GM19099 (cell line): ENCODE measurements around the gene GRAMD1B.

ENCODE experiments used
- POLR2A ChIP-seq: IDR thresholded peaks from 3 replicates; pipeline ENCODE4 v1.6.1; 2011; ENCODE audit warnings: low read depth; ENCODE audit not compliant: insufficient read length; ENCODE audit errors: extremely low read depth

The GRAMD1B gene

DNA sequence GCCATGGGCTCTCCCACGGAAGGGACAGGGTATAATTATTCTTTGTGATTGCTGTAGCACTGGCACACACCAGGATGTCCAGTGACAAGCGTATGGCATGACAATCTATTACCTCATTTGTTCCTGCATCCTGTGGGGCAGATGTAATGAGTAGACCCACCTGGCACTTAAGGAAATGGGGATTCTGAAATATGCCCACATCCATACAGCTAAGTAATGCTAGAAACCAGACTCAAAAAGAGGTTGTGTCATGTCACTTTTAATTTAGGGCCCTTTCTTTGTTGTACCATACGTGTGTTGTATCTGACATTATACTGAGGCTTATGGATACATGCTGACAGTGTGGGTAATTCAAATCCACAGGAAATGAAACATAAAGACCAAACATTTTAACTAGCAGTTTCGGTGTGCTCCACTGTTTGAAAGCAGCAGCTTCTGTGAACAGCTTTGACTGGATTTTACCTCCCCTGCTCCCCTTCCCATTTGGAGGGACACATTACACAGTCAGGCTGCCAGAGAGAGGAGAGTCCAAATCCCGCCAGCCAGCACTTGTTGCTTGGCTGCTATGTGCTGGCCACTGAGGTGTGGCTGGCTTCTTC is 21.2 kb downstream of the GRAMD1B start:
- TF ChIP-seq POLR2A: no peak

DNA sequence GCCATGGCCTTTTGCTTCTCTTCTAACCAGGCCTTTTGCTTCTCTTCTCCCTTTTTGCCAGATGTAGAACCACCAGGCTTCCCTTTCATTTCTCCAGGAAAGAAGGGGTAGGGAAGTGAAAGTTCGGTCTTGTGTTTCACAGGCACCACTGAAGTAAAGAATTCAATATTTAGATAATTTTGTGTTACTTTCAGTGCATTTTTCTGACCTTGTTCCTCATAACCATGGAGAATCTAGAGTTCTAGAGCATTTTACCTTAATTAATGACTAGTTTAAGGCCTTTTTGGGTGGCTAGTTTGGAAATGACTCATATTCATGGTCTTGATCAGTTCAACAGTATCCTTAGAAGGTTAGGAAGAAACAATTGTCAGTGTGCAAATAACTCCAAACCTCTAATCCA is 22.7 kb downstream of the GRAMD1B start:
- no peak for TF ChIP-seq POLR2A

GRCh38 chr11:123454060-123454651 is 24.1 kb downstream of the GRAMD1B start:
- no peak for TF ChIP-seq POLR2A

DNA sequence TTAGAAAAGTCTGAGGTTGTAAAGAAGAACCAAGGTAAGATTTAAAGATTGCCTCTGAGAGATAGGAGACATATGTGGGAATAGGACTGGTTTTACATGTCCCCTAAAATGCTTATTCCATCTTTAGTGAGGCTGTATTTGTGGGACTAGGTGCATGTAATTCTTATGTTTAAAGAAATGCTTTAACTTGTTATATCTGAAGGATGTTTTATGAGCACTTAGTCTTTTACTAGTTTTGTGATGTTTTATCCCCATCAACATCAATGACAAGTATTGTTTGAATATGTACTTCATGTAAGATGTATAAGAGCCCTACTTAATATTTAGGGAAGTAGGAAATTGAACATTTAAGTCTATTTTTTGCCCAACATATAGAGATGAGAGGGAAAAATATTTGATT is 24.7 kb downstream of the GRAMD1B start:
- TF ChIP-seq POLR2A: no peak

- TF ChIP-seq POLR2A: no peak
These were observed 27.2 kb downstream of the GRAMD1B start for GRCh38 chr11:123457187-123457770.

- TF ChIP-seq POLR2A: no peak
These were observed 28.4 kb downstream of the GRAMD1B start for GRCh38 chr11:123458501-123458900.

DNA sequence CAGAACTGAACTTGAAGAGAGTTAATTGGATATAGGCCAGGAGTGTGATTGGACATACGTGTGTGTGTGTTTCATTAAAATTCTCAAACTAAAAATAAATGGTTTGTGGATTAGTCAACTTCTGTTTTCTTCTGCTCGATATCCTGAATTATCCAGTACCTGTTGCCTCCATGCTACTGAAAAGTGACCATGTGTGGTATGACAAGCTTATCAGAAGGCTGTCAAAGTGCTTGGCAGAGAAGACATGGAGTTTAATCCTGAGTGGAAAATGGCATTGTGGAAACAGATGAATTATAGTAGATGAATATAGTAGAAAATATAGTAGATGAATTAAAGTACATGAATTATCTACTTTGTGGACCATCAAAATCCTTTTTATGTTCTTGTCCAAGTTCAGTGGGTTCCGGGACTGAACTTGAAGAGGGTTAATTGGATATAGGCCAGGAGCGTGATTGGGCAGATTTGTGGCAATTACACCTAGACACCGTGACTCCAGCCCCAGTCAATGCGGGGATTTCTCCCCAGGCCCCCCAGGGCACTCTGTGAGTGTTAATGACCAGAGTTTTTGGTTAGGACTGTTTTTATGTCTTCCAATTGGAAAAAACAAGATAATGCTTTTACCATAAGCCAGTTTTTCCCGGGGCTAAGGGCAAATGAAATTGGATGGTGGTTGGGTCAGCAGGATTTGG is 30.1 kb downstream of the GRAMD1B start:
- TF ChIP-seq POLR2A: no peak

GRCh38 chr11:123461164-123461563 is 31.1 kb downstream of the GRAMD1B start:
- no peak for TF ChIP-seq POLR2A

GRCh38 chr11:123469089-123469488 is 39.0 kb downstream of the GRAMD1B start:
- no peak for TF ChIP-seq POLR2A

DNA sequence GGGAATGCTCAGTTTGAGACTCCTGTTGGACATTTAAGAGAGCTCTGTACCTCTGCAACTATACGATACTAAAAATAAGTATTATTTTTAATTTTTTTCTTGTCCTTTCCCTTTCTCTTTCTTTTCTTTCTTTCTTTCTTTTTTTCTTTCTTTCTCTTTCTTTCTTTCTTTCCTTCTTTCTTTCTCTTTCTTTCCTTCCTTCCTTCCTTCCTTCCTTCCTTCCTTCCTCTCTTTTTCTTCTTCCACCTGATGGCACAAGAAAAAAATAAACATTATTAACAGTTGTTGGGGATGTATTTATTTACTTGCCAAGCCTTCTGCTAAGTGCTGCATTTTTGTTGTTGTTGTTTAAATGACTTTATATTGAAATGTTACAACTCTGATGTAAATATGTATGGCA is 39.5 kb downstream of the GRAMD1B start:
- TF ChIP-seq POLR2A: no peak

DNA sequence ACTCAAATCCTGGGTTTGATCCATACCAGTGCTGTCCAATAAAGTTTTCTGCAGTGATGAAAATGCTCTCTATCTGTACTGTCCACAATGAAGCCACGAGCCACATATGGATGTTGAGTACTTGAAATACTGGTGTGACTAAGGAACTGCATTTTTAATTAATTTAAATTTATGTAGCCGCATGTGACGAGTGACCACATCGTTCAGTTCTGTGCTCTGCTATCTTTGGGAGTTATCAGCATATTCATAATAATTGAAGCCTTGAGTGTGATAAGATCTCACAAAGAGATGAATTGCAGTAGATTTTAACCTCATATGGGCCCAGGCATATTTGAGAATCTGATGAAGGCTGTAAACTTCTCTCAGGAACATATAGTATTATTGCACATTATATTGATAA is 40.8 kb downstream of the GRAMD1B start:
- no peak for TF ChIP-seq POLR2A

- no peak for TF ChIP-seq POLR2A
These were observed 42.3 kb downstream of the GRAMD1B start for GRCh38 chr11:123472236-123472935.

- TF ChIP-seq POLR2A: no peak
These were observed 44.0 kb downstream of the GRAMD1B start for GRCh38 chr11:123473941-123474677.

- TF ChIP-seq POLR2A: no peak
These were observed 44.9 kb downstream of the GRAMD1B start for GRCh38 chr11:123474994-123475393.

DNA sequence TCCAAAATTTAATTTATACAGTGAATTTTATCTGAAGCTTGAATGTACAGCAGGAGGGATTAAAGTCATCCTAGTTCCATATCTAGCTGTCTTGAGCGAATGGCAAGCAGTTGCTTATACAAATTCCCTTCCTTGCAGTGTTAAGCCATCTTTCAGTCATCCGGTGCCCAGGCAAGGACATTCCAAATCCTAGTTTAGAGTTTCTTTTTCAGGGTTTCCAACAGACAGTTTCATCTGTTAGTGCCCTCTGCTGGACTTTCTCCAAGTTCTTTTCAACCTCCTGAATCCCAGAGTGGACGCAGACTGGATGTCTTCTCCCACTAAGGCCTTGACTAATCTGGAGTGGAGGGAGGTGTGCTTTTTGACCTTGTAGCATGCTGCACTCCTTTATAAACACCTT is 45.4 kb downstream of the GRAMD1B start:
- TF ChIP-seq POLR2A: no peak
